H9 (cell line): ENCODE data around the gene ABCB1. TPM values are rescaled to one million over a fixed set of nuclear protein-coding genes. Genes with fewer than 3 reads are reported as not detected.
"Not testable (repeated sequence)": the region's sequence is repeated elsewhere in the genome, so short reads cannot be mapped to it uniquely, and the experiment has no call there.

Experiments used
- DNase-seq: peaks from one replicate; pipeline ENCODE4 v3.0.0-alpha.2; 2017
- H2AFZ ChIP-seq: one replicate; pipeline ENCODE4 v1.6.1; 2013; ENCODE audit warnings: mild to moderate bottlenecking, low read length, control low read depth, moderate library complexity
- H2AK5ac ChIP-seq: 2 replicates; pipeline ENCODE4 v1.6.1; 2013; ENCODE audit warnings: low read length, control low read depth, mixed read lengths; ENCODE audit not compliant: insufficient read length
- H2BK120ac ChIP-seq: one replicate; pipeline ENCODE4 v1.6.1; 2013; ENCODE audit warnings: low read depth, mild to moderate bottlenecking, low read length, control low read depth, inconsistent platforms; ENCODE audit not compliant: poor library complexity, severe bottlenecking
- H2BK12ac ChIP-seq: 2 replicates; pipeline ENCODE4 v1.6.1; 2013; ENCODE audit warnings: low read length, control low read depth, mixed read lengths, low read depth; ENCODE audit not compliant: insufficient read length
- H2BK15ac ChIP-seq: 2 replicates; pipeline ENCODE4 v1.6.1; 2013; ENCODE audit warnings: low read depth, low read length, control low read depth
- H2BK20ac ChIP-seq: one replicate; pipeline ENCODE4 v1.6.1; 2013; ENCODE audit warnings: low read depth, mild to moderate bottlenecking, low read length, control low read depth, inconsistent platforms; ENCODE audit not compliant: poor library complexity, severe bottlenecking
- H2BK5ac ChIP-seq: 2 replicates; pipeline ENCODE4 v1.6.1; 2013; ENCODE audit warnings: low read length, control low read depth, mixed read lengths; ENCODE audit not compliant: insufficient read length
- H3K14ac ChIP-seq: 2 replicates; pipeline ENCODE4 v1.6.1; 2013; ENCODE audit warnings: low read length, control low read depth; ENCODE audit not compliant: insufficient read depth
- H3K18ac ChIP-seq: 2 replicates; pipeline ENCODE4 v1.6.1; 2013; ENCODE audit warnings: low read depth, mild to moderate bottlenecking, mixed read lengths, low read length, control low read depth; ENCODE audit not compliant: insufficient read length
- H3K23ac ChIP-seq: 2 replicates; pipeline ENCODE4 v1.6.1; 2013; ENCODE audit warnings: low read length, control low read depth, mixed read lengths, low read depth; ENCODE audit not compliant: insufficient read length
- H3K23me2 ChIP-seq: 2 replicates; pipeline ENCODE4 v1.6.1; 2013; ENCODE audit warnings: low read depth, mild to moderate bottlenecking, mixed read lengths, low read length, control low read depth; ENCODE audit not compliant: insufficient read length, poor library complexity, severe bottlenecking
- H3K27ac ChIP-seq: 2 replicates; pipeline ENCODE4 v1.5.1; 2013; ENCODE audit warnings: low read length, control low read depth, mixed read lengths, low read depth; ENCODE audit not compliant: insufficient read length
- H3K27me3 ChIP-seq: 2 replicates; pipeline ENCODE4 v1.6.1; 2013; ENCODE audit warnings: low read length, control low read depth, inconsistent platforms; ENCODE audit not compliant: insufficient read depth
- H3K4ac ChIP-seq: 2 replicates; pipeline ENCODE4 v1.6.1; 2013; ENCODE audit warnings: low read depth, mild to moderate bottlenecking, control low read depth, inconsistent platforms, low read length, moderate library complexity
- H3K4me1 ChIP-seq: 2 replicates; pipeline ENCODE4 v1.6.1; 2013; ENCODE audit warnings: low read length, control low read depth, inconsistent platforms; ENCODE audit not compliant: insufficient read depth
- H3K4me2 ChIP-seq: 2 replicates; pipeline ENCODE4 v1.6.1; 2013; ENCODE audit warnings: low read length, control low read depth, mixed read lengths; ENCODE audit not compliant: insufficient read length, insufficient read depth
- H3K56ac ChIP-seq: 2 replicates; pipeline ENCODE4 v1.6.1; 2013; ENCODE audit warnings: low read depth, mild to moderate bottlenecking, mixed read lengths, low read length, control low read depth; ENCODE audit not compliant: insufficient read length
- H3K79me1 ChIP-seq: 2 replicates; pipeline ENCODE4 v1.6.1; 2013; ENCODE audit warnings: low read depth, mild to moderate bottlenecking, moderate library complexity, low read length, control low read depth, inconsistent platforms; ENCODE audit not compliant: insufficient read depth, poor library complexity, severe bottlenecking
- H3K79me2 ChIP-seq: 2 replicates; pipeline ENCODE4 v1.6.1; 2013; ENCODE audit warnings: low read length, control low read depth, inconsistent platforms; ENCODE audit not compliant: insufficient read depth
- H3K9ac ChIP-seq: 2 replicates; pipeline ENCODE4 v1.6.1; 2013; ENCODE audit warnings: low read length, control low read depth, mixed read lengths; ENCODE audit not compliant: insufficient read length; ENCODE audit errors: extremely low read depth
- H3K9me3 ChIP-seq: one replicate; pipeline ENCODE4 v1.6.1; 2013; ENCODE audit warnings: low read depth, low read length, inconsistent platforms; ENCODE audit not compliant: control insufficient read depth
- H3T11ph ChIP-seq: one replicate; pipeline ENCODE4 v1.6.1; 2013; ENCODE audit warnings: mild to moderate bottlenecking, low read length, control low read depth, inconsistent platforms
- H4K20me1 ChIP-seq: one replicate; pipeline ENCODE4 v1.6.1; 2013; ENCODE audit not compliant: control insufficient read depth, insufficient read length, insufficient read depth
- H4K5ac ChIP-seq: 2 replicates; pipeline ENCODE4 v1.6.1; 2013; ENCODE audit warnings: low read depth, mild to moderate bottlenecking, mixed read lengths, low read length, control low read depth; ENCODE audit not compliant: insufficient read length
- H4K8ac ChIP-seq: replicated peaks from 2 replicates; pipeline ENCODE4 v1.6.1; 2013; ENCODE audit warnings: low read length, control low read depth, mixed read lengths, low read depth; ENCODE audit not compliant: insufficient read length
- H4K91ac ChIP-seq: 2 replicates; pipeline ENCODE4 v1.6.1; 2013; ENCODE audit warnings: low read depth, mild to moderate bottlenecking, moderate library complexity, mixed read lengths, low read length, control low read depth; ENCODE audit not compliant: insufficient read length
- H3K27ac Mint-ChIP-seq, 3 experiments: 2 replicates in 2 of 3; 3 replicates in 1 of 3; pipeline ENCODE4 v1.8.0; 2020 to 2021; ENCODE audit warnings: mixed read lengths in 3 of 3, mild to moderate bottlenecking in 1 of 3, moderate library complexity in 1 of 3
- H3K27me3 Mint-ChIP-seq: 2 replicates; pipeline ENCODE4 v1.8.0; 2021; ENCODE audit warnings: low read depth, mild to moderate bottlenecking, moderate library complexity, mixed read lengths
- H3K36me3 Mint-ChIP-seq, 3 experiments: 2 replicates in 2 of 3; 3 replicates in 1 of 3; pipeline ENCODE4 v1.8.0; 2020 to 2021; ENCODE audit warnings: low read depth in 3 of 3, mixed read lengths in 3 of 3; ENCODE audit not compliant: insufficient read depth in 1 of 3
- H3K4me1 Mint-ChIP-seq, 2 experiments: 2 replicates each; pipeline ENCODE4 v1.8.0; 2020; ENCODE audit warnings: mixed read lengths in 2 of 2
- H3K4me3 Mint-ChIP-seq, 2 experiments: 2 replicates in 1 of 2; 3 replicates in 1 of 2; pipeline ENCODE4 v1.8.0; 2020 to 2021; ENCODE audit warnings: mild to moderate bottlenecking in 2 of 2, mixed read lengths in 2 of 2, moderate library complexity in 1 of 2
- H3K9me3 Mint-ChIP-seq, 2 experiments: 2 replicates in 1 of 2; 3 replicates in 1 of 2; pipeline ENCODE4 v1.8.0; 2020; ENCODE audit warnings: mild to moderate bottlenecking in 2 of 2, mixed read lengths in 2 of 2, moderate library complexity in 1 of 2
- CTCF ChIP-seq: fragments of 200-600 bp; sonication (generic); conservative IDR thresholded peaks from 3 replicates; pipeline ENCODE4 v1.8.0; 2021; ENCODE audit warnings: antibody characterized with exemption, mild to moderate bottlenecking
- WGBS: extraction: QIAGEN DNeasy Blood & Tissue Kit; methylation state at CpG from one replicate; pipeline ENCODE4 v1.1.7; 2013; ENCODE audit warnings: missing lambda C conversion rate, low lambda C conversion rate, mixed read lengths; ENCODE audit not compliant: insufficient read length; ENCODE audit errors: extremely low coverage; 5-methylcytosine and 5-hydroxymethylcytosine counted together
- total RNA-seq: library from RNA; stranded (reverse); gene quantifications from 2 replicates; pipeline ENCODE4 v1.2.1, GENCODE V29; 2021

The ABCB1 gene
- total RNA-seq, 1 experiment from 2014 or later: 0.33 TPM

GRCh38 chr7:87463982-87464381 lies 136.7 kb downstream of the ABCB1 start:
- H3K4me1 Mint-ChIP-seq: peaks cover 18 to 19% of the 10 kb centered on the region in 2 experiments
- peaks cover 21 to 24% of the 10 kb centered on the region in 2 experiments for H3K9me3 Mint-ChIP-seq
- Histone ChIP-seq H2BK20ac (no peak overlapping the region), H3K4me2 (no peak overlapping the region), H3K79me2 (no peaks in the 10 kb centered on the region), H3K9me3 (no peaks in the 10 kb centered on the region), H2BK15ac (no peak overlapping the region), H4K91ac (no peak overlapping the region), H2AFZ (no peak overlapping the region), H3T11ph (no peak overlapping the region), H3K79me1 (no peaks in the 10 kb centered on the region), H2BK120ac (no peak overlapping the region), H4K8ac (no peak overlapping the region), H3K27me3 (no peaks in the 10 kb centered on the region), H3K4me1 (peaks cover 3% of the 10 kb centered on the region; the same call in 1 of the 2 replicates), H2AK5ac (no peak overlapping the region), H2BK12ac (no peak overlapping the region), H3K27ac (no peak overlapping the region), H4K5ac (no peak overlapping the region), H3K23ac (no peak overlapping the region), H4K20me1 (no peaks in the 10 kb centered on the region), H3K23me2 (no peaks in the 10 kb centered on the region), H3K9ac (no peak overlapping the region), H3K4ac (no peak overlapping the region), H3K14ac (no peak overlapping the region), H2BK5ac (no peak overlapping the region), H3K18ac (no peak overlapping the region), H3K56ac (no peak overlapping the region)
- DNase-seq: no peak
- no peak overlapping the region for H3K4me3 Mint-ChIP-seq
- no peak for TF ChIP-seq CTCF
- H3K36me3 Mint-ChIP-seq: peaks cover 9 to 28% (median 20%) of the 10 kb centered on the region in 3 experiments
- peaks cover 9% of the 10 kb centered on the region; the same call in 1 of the 2 replicates for H3K27me3 Mint-ChIP-seq
- no CpG with 5 or more reads among the region's 2 CpGs for WGBS
- H3K27ac Mint-ChIP-seq: peak overlapping the region in 1 of 3 experiments; percentile 13; a peak in 2 of 7 replicates

- H2AK5ac ChIP-seq, H3K27ac ChIP-seq, H3K27ac Mint-ChIP-seq, H2BK20ac ChIP-seq, H3K23ac ChIP-seq, H2BK12ac ChIP-seq, H2BK120ac ChIP-seq, H3K27me3 Mint-ChIP-seq, H3K79me2 ChIP-seq, H3K27me3 ChIP-seq, H4K5ac ChIP-seq, H3K9me3 ChIP-seq, H3K18ac ChIP-seq, H4K91ac ChIP-seq, H3K4me1 ChIP-seq, H2BK15ac ChIP-seq, H2BK5ac ChIP-seq, H3K9ac ChIP-seq, H3K36me3 Mint-ChIP-seq, H3K9me3 Mint-ChIP-seq, H3K4ac ChIP-seq, H3K79me1 ChIP-seq, H3K4me3 Mint-ChIP-seq, H4K8ac ChIP-seq, H3K23me2 ChIP-seq, H3K56ac ChIP-seq, H3T11ph ChIP-seq, DNase-seq, H4K20me1 ChIP-seq, H3K14ac ChIP-seq, H2AFZ ChIP-seq, H3K4me2 ChIP-seq: not testable (repeated sequence)
- H3K4me1 Mint-ChIP-seq: peaks cover 17 to 22% of the 10 kb centered on the region in 2 experiments
- WGBS: no CpG with 5 or more reads among the region's 3 CpGs
Measured at GRCh38 chr7:87460444-87460843, 140.2 kb downstream of the ABCB1 start.
